Measurements from ENCODE around the gene ICAM3.

DNA sequence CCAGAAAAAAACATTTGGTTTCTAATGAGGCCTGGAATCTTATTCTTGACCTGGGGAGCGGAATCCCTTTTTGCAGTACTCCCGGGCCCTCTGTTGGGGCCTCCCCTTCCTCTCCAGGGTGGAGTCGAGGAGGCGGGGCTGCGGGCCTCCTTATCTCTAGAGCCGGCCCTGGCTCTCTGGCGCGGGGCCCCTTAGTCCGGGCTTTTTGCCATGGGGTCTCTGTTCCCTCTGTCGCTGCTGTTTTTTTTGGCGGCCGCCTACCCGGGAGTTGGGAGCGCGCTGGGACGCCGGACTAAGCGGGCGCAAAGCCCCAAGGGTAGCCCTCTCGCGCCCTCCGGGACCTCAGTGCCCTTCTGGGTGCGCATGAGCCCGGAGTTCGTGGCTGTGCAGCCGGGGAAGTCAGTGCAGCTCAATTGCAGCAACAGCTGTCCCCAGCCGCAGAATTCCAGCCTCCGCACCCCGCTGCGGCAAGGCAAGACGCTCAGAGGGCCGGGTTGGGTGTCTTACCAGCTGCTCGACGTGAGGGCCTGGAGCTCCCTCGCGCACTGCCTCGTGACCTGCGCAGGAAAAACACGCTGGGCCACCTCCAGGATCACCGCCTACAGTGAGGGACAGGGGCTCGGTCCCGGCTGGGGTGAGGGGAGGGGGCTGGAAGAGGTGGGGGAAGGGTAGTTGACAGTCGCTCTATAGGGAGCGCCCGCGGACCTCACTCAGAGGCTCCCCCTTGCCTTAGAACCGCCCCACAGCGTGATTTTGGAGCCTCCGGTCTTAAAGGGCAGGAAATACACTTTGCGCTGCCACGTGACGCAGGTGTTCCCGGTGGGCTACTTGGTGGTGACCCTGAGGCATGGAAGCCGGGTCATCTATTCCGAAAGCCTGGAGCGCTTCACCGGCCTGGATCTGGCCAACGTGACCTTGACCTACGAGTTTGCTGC is 52.4 kb downstream of the ICAM3 start, which contains the start of gene ICAM4:
- TF ChIP-seq TAF1 (IDR thresholded peaks at IDR 0.05; ENCODE audit: borderline replicate concordance, insufficient read depth, low read length) (no peak), POLR2AphosphoS5 (IDR thresholded peaks at IDR 0.05; ENCODE audit: low read depth, low read length) (no peak), FOXP2 (optimal IDR thresholded peaks at IDR 0.05; ENCODE audit: borderline replicate concordance, extremely low read depth, extremely low read length, insufficient read depth) (no peak), REST (IDR thresholded peaks at IDR 0.05; ENCODE audit: insufficient read depth in 1 of 2, low read depth in 2 of 2, low read length in 2 of 2) (no peak)

Data from PFSK-1 (cell line).